Measurements from ENCODE around the gene DRAXIN.

Gene DRAXIN

DNA sequence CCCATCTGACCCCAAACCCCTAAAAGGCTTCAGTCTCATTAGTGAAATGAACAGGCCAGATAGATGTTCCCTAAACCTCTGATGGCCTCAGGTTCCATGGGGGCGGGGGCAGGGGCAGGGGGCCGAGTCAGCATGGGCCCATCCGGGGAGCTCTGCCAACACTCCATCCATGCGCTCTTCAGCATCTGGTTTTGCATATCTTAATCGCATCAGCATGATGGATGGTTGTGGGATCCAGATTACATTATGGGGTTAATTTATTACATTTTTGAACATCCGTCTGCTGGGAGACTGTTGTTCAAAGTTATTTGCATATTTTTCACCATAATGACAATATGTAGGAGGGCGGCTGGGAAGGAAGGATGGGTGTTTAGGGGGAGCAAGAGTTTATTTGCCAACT lies 7.4 kb upstream of the DRAXIN start:
- in situ Hi-C loops (cut with MboI; ENCODE audit: low sequenced_read_pairs): no loop called here

DNA sequence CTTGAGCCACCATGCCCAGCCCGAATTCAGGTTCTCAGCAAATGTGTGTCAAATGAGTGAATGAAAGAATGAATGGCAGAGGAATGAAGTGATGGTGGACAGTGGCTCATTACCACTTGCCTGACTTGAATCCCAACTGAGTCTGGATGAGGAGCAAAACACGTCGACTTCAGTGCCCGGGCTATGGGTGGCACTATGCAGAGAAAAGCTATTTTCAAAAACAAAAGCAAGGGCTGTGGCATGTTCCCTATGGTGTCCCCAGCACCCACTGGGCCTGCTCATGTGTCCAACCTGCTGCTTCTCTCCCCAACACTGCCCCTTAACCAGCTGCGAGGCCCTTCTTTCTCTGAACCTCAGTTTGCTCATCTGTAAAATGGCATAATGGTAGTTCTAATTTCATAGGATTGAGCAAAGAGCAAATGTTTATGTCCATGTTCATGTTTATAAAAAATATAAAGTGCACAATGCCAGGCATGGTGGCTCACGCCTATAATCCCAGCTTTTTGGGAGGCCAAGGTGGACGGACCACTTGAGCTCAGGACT lies 6.2 kb upstream of the DRAXIN start:
- in situ Hi-C loops (cut with MboI; ENCODE audit: low sequenced_read_pairs): no loop called here

DNA sequence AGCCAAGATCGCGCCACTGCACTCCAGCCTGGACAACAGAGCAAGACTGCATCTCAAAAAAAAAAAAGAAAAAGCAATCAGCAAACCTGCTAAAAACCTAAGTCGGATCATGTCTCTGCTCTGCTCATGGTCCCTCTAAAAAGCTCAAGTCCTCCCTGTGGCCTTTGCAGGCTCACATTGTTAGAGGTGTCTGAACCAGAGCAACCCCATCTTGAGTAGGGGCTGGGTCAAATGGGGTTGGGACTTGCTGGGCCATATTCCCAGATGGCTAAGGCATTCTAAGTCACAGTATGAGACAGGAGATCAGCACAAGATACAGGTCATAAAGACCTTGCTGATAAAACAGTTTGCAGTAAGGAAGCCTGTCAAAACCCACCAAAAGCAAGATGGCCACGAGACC lies 3.0 kb upstream of the DRAXIN start:
- in situ Hi-C loops (cut with MboI; ENCODE audit: low sequenced_read_pairs): no loop called here

DNA sequence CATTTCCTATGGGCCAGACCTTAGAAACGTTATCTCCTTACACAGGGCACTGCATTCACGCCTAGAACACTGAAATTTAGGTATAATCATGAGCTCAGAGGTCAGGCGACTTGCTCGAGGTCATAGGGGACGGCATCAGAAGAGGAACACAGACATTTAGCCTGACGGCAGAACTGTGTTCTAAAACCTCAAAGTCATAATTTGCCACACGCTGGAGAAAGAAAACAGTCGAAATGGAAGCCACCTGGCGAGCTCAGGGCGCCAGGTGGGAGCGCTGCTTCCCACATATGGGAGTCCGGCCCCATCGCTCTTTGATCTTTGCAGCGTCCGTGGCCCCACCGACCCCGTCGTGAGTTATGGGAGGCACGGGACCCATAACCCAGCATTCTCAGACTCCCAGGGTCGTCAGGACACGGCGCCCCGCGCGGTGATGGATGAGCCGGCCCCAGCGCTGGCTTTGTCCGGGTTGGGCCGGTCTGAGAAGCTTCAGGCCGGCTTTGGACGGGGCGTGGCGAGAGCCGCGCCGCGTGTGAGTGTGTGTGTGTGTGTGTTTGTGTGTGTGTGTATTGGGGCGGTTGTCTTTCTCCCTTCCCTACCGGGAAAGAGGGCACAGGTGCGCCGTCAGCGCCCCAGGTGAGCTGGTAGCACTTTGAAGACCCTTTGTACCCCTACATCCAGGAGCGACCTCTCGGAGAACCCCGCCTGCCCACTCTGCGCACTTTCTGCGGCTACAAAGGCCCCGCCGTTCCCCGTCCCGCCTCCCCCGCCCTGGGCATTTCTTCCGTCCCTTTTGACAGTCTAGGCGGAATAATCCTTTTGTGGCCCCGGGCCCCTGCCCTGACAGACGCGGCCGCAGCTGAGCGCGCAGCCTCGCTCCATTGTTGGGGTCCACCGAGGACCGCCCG lies 861 bp upstream of the DRAXIN start:
- in situ Hi-C loops (cut with MboI; ENCODE audit: low sequenced_read_pairs): no loop called here

DNA sequence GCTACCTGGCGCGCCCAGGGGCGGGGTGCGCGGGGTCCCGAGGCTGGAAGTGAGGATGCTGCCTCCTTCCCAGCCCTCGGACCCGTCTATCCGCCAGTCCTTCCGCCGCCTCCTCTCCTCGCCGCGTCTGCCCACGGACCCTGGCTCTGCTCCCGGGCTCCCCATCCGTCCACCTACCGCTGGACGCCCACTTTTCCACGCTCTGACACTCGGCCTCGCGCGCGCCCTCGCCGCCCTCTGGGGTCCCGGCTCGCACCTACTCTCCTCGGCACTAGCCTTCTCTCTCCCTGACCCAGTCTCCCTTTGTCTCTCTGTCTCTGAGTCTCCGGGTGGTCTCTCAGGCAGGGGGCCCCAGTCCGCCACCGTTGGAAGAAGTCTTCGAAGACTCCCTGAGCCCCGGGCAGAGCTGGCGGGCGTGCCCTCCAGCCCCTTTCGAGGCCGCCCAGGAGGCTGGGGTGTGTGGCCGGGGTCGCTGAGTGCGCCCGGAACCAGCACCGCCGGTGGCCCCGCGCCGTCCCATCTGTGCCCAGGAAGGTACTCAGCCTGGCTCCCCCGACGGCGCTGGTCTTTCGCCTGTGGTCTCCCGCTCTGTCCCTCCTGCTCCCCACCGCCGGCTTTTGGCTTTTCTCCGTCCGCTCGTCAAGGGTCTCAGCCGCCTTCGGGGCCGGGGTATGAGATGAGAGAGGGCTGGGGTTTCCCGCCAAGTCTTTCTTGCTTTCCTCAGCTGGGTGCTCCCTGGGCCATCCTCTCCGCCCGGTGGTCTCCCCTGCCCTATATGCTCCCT lies 610 bp downstream of the DRAXIN start:
- in situ Hi-C loops (cut with MboI; ENCODE audit: low sequenced_read_pairs): no loop called here

DNA sequence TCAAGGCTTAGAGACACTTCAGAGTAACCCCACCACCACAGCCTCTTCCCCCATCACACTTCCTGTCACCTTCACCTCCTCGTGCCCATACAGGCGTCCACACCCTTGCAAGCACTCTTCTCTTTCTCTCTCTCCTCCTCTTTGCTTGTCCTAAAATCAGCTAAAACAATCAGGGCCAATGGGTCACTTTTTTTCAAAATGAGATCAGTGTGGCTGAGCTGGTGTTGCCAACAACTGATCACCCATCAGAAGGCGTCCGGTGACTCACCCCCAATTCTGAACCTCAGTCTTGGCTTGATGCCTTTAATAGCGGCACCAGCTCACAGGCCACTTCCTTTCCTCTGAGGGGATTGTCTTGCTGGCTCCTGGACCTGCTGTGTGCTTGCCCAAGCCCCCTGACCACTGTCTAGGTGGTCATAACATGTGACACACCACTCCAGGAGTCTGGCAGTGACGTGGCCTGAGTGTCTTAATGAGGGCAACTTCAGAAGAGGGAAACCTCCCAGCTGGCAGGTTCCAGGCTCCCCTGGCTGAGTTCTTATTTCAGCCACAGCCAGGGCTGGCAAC lies 1.6 kb downstream of the DRAXIN start:
- in situ Hi-C loops (cut with MboI; ENCODE audit: low sequenced_read_pairs): no loop called here

DNA sequence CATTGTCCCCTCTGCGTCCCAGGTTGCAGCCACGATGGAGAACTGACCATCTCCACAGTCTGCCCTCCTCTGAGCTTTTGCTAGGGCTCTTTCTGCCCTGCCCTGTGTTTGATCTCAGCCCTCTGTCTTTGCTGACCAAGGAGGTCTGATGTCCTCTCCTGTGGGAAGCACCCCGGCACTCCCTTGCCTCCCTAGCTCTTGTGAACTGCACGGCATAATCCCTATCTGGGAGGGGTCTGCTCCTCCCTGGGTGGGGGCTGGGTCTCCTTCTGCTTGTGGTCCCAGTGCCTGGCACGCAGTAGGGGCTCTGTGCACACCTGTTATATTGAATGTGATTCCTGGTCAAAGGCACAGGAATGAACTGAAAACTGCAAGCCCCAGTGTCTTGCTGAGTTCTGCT lies 2.4 kb downstream of the DRAXIN start:
- in situ Hi-C loops (cut with MboI; ENCODE audit: low sequenced_read_pairs): no loop called here

DNA sequence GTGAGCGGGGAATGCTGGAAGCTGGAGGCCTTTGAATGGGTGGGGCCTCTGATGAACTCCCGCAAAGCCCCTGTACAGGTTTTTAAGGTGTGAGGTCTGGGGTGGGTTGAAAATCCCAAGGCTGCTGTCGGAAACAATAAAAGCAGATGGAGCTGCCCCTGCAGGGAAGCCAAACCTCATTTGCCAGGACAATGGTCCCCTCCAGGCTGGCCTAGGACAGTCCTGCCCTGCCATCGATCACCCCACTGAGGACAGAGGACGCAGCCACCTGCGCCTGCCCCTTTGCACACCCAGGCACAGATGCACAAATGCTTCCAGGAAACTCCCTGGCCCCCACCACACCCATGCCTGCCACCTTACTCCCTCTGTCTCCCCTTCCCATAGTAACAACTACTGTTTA lies 4.4 kb downstream of the DRAXIN start:
- in situ Hi-C loops (cut with MboI; ENCODE audit: low sequenced_read_pairs): no loop called here

DNA sequence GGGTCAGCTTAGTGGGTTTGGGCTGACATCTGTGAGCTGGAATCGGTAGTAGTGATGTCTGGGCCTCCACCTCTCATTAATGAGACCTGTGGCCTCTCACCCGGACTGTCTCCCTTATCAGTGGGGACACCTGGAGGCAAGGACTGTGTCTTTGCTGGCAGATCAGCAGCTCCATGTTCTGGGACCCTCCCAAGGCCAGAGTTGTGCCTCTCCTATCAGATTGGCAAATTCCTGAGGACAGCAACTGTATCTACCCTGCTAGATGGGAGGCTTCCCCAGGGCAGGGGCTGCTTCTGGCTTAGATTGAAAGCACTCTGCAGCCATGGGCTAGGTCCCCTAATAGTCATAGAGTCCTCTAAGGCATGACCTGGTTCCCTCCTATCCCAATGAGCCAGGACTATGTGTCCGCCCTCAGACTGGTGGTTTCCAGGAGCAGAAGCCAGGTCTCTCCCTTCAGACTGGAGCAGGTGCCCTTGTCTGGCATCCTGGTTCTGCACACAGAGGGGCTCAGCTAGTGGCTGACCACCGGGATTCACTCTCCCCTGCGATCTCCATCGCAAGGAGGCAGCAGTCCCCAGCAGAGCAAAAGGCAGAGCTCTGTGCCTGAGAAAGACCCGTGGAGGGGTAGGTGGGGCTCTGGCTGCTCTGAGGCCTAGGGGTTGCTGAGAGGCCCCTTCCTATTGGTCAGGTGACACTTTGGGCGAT lies 5.8 kb downstream of the DRAXIN start:
- in situ Hi-C loops (cut with MboI; ENCODE audit: low sequenced_read_pairs): no loop called here

DNA sequence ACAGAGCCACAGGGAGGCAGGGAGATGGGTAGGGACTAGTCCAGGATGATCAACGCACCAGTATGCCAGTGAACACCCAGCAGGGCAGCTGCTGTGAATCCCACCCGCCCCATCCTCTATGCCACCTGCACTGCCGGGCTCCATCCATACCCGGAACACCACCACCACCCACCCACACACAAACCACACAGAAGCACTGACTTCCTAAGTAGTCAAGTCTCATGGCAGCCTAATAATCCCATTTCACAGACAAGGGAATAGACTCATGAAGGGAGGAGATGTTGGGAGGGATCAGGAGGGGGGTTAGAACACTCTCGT lies 6.3 kb downstream of the DRAXIN start:
- in situ Hi-C loops (cut with MboI; ENCODE audit: low sequenced_read_pairs): no loop called here

DNA sequence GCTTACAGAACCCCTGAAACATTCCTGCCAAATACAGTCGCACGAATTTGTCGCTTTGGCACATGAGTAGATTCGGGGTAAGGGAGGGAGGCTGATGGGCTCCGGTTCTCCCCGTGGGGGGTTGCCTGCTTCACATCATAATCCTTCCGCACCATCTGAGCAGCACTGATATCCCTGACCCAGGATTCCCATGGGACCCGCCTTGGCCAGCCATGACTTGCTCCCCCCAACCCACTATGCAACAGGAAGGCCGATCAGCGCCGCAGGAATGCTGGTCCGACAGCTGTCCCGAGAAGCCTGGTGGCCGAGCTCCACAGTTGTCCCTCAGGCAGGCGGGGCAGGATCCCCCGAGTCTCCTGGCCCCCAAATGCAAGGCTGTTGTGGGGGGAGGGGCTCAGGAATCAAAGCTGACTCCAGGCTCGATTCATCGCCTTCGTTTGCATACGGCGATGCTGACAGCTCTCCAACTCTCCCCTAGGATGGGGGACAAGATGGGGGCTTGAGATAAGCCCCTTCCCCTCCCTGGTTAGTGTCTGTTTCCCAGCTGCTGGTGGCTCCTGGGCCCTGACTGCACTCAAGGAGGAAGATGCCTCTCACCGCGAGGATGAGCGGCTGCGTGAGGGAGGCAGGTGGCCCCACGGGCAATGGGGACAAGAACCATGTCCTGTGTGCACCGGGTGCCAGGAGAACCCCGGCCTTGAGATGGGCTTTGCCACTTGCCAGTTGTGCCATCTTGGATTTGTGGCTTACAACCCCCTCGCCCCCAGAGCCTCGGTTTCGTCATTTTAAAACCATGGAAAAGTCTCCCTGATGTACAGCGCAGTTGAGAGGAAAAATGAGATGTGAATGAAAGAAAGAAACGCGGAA lies 9.3 kb downstream of the DRAXIN start:
- in situ Hi-C loops (cut with MboI; ENCODE audit: low sequenced_read_pairs): no loop called here

DNA sequence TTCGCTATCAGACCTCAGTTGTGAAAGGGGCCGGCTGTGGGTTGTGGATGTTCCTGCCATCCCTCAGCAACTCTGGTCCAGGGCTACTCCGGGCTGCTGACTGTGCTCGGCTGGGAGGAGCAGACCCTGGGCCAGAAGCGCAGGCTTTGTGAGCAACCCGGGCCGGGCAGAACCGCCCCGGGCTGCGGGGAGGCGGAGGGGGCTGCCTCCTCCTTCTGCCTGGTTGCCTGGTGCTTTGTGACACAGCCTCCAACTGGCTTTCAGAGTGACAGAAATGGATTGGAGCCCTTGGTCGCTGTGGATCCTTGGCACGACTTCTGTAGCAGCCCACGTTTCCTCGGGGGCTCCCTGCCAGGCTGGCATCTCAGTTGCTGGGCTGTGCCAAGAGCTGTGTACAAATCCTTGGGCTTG lies 10.0 kb downstream of the DRAXIN start:
- in situ Hi-C loops (cut with MboI; ENCODE audit: low sequenced_read_pairs): no loop called here

DNA sequence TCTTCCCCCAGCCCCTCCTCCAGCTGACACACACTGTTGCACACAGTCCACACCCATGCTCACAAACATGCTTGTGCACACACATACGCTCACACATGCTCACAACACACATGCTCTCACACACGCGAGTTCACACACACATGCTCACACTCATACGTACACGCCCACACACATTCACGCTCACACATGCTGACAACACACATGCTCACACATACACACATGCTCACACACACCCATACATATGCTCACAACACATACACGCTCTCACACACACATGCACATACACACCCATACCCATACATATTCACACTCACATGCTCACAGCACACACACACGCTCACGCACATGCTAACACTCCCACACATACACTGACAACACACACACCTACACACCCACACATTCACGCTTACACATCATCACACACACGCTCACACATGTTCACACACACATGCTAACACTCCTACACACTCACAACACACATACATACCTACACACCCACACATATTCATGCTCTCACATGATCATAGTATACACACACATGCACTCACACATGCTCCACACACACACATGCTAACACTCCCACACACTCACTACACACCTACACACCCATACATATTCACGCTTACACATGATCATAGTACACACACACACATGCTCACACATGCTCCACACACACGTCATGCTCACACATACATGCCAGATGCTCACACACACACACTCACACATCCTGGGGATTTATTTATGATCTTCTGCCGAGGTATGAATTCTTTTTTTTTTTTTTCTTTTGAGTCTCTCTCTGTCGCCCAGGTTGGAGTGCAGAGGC lies 10.7 kb downstream of the DRAXIN start:
- in situ Hi-C loops (cut with MboI; ENCODE audit: low sequenced_read_pairs): no loop called here

DNA sequence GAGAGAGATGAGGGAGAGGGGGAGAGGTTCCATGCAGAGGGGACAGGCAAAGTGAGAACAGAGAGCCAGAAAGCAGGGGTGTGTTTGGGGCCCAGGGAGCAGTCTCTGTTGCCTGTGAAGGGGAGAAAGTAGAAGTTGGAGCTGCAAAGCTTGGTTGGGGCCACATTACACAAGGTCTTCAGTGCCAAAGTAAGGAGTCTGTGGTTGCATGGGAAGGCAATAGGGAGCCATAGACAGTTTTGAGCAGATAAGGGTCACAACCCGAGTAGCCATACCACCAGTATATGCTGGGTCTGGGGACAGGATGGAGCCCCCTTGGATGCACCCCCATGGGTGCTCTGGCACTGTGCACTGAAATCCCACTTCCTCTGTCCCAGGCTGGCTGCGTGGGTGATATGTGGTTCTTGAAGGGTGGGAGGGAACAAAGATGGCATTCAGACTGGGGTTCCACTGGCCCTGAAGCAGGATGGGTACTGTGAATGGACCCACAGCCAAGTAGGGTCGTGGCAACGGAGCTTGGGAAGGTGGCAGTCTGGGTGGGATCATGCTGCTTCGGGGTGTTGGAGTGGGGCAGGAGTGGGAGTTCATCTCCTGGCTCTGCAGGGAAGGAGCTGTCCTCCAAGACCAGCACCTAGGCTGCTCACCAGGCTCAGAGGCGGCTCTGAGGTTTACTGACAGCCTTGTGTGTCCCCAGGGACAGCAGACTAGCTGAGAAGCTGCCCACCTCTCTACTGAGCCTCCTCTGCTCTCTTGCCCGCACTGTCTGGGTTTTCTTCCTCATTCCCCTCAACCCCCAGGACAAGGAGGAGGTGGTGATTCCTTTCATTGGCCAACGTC lies 12.1 kb downstream of the DRAXIN start:
- in situ Hi-C loops (cut with MboI; ENCODE audit: low sequenced_read_pairs): no loop called here

DNA sequence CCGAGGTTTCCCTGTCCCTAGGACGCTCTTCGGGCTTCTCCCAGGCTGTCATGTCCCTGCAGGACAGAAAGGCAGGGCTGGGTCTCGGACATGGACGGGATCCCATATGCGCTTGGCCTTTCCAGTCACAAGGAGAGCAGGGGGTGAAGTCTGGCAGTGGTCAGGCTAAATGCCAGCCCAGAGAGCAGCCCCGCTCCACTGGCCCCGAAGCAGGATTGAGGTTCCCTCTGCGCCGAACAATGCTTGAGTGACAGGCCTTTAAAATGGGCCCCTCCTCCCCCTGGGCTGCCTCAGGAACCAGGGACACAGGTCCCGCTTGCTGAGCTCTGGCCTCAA lies 12.7 kb downstream of the DRAXIN start:
- in situ Hi-C loops (cut with MboI; ENCODE audit: low sequenced_read_pairs): no loop called here

DNA sequence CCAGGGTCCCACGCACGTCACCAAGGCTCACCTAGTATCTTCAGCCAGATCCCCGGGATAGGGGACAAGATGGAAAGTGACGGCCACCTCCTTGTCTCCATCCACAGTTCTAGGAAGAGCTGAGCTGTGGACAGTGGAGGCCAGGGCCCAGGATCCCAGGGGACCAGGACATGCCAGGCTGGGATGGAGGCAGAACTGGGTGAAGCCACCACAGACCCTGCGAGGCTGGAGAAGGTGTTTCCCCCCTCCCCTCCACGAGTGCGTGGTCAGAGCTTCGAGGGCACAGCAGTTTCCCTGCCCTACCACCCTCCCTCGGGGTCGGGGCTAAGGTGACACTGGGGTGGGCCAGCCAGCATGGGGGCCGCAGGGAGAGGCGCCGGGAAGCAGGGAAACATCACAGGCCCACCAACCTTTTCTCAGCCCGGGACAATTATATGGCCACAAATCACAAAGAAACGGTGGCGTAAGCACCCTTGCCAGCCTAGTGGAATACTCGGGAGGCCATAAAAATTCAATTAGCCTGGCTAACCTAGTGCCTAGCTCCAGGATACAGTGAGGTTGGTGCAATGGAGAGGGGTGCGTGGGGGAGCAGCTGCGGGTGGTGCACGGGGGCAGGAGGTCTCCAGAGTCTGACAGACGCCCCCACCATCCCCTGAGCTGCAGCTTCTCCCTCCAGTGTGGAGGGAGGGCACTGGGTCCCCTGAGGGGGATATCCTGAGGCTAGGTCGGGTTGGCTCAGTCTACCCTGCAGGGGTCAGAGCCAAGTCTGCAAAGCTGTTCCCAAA lies 13.4 kb downstream of the DRAXIN start:
- in situ Hi-C loops (cut with MboI; ENCODE audit: low sequenced_read_pairs): no loop called here

DNA sequence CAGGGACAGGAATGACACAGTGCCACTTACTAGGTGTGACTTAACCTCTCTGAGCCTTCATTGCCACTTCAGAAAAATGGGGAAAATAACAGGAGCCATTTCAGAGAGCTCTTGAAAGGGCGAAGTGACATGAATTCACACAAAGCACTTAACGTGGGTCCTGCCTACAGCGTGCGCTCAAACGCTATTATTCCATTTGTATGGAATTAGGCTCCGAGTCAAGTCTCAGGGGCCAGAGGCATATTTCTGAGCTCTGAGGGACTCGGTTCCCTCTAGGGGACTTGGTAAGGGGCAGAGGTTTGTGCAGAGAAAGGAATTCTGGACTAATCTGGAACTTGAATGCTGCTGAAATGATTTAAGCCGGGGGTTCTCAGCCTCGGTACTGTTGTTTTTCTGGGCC lies 14.1 kb downstream of the DRAXIN start:
- in situ Hi-C loops (cut with MboI; ENCODE audit: low sequenced_read_pairs): no loop called here

DNA sequence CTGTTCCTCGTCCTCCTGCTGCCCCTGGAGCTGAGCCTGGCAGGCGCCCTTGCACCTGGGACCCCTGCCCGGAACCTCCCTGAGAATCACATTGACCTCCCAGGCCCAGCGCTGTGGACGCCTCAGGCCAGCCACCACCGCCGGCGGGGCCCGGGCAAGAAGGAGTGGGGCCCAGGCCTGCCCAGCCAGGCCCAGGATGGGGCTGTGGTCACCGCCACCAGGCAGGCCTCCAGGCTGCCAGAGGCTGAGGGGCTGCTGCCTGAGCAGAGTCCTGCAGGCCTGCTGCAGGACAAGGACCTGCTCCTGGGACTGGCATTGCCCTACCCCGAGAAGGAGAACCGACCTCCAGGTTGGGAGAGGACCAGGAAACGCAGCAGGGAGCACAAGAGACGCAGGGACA lies 14.8 kb downstream of the DRAXIN start:
- in situ Hi-C loops (cut with MboI; ENCODE audit: low sequenced_read_pairs): no loop called here

Measured in HL-60/S4 treated with phorbol 12-myristate 13-acetate at 8.2 ng/mL for 4 days and 3 days (cell line).